NCI-H1436 treated with DMSO at 0.1 percent for 48 hours (cell line): ENCODE results near the gene PLCD1.

Experiments
- DNase-seq: peaks from one replicate; lab custom pipeline; 2025; lab: John Stamatoyannopoulos, UW

The PLCD1 gene

GRCh38 chr3:37964146-37964545 is 65.3 kb downstream of the PLCD1 start:
- no peak for DNase-seq

DNA sequence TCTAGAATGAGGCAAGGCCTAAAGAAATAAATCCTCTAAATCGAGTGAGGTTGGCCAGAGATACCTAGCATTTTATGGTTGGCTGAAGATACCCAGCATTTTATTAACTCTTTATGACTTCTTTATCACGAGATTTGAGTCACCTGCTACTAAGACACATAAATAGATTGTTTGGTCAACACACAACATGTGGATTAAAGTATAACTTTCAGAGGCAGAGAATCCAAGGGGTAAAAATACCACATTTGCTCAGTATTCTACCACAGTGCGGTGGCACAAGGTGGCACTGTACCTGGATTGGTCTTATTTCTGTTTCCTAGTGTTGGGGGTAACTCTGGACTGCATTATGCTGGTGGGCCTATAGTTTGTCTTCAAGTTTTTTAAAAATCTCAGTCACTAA is 65.8 kb downstream of the PLCD1 start:
- DNase-seq: no peak

GRCh38 chr3:37963016-37963415 is 66.4 kb downstream of the PLCD1 start:
- DNase-seq: no peak

- no peak for DNase-seq
These were observed 67.6 kb downstream of the PLCD1 start for GRCh38 chr3:37961622-37962431.

GRCh38 chr3:37957539-37957936 is 71.9 kb downstream of the PLCD1 start:
- DNase-seq: no peak
